Measurements from ENCODE around the gene DLG5.

DLG5 gene

DNA sequence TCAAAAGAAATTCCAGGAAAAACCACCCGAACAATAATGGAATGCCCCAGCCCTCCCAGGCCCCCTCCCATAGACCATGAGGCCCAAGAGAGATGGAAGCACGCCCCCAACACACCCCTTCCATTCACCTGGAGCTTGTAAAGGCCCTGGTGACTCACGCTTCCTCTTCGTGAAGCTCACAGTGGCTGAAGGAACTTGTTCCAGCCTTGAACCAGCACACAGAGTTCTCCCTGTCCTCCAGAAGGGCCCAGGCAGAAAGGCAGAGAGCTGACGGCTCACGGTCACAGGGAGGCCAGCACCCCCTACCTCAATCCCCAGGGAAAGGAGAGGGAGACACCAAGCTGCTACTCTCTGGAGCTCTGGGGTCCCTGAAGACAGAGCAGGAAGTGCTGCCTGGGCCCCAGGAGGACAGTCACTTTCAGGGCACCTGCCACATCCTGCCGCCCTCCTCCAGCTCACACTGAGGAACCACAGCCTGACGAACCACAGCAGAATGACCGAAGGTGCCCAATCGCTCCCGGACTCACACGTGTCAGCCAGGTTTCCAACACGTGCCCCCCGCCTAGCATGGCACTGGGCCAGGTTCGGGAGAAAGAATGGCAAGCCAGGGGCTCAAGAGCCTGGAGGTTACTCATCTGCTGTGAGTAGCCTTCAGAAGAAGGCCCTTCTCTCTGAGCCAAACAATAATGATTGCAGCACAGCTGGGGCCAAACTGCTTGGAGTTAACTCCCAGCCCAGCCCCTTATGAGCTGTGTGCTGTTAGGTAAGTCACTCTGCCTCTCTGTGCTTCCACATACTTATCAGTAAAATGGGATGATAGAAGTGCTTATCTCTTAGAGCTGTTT is 52.8 kb downstream of the DLG5 start:
- Mint-ChIP-seq H3K4me1 (peaks cover 18% of the 10 kb centered on the region), H3K4me3 (no peak overlapping the region), H3K27ac (no peak overlapping the region), H3K36me3 (no peaks in the 10 kb centered on the region), H3K27me3 (no peaks in the 10 kb centered on the region), H3K9me3 (no peaks in the 10 kb centered on the region)

DNA sequence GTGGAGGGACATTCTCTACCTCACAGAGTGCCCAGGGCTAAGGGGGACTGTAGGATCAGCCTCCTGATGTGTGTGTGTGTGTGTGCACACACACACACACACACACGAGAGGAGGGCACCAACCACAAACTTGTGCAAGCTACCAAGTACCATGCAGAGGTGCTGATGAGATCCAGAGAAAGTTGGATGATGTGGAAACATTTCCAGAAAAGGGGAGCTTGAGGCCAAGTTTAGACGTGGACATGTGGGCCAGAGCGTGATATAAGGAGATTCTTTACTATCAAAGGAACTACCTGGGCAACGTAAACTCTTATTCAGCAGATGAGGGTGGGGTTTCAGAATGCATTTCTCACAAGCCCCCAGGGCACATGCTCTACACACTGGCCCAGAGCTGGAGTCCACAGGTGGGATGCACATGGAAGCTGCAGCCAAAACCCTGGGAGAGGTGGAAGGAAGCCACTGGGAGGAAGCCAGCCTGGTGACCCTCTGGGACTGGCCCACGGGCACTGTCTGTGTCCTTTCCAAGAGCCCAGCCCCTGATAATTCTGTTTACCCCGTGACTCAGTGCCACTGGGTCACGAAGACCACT is 53.5 kb downstream of the DLG5 start:
- Mint-ChIP-seq H3K4me1 (peaks cover 13% of the 10 kb centered on the region), H3K36me3 (no peaks in the 10 kb centered on the region), H3K4me3 (no peak overlapping the region), H3K27me3 (no peaks in the 10 kb centered on the region), H3K27ac (no peak overlapping the region), H3K9me3 (no peaks in the 10 kb centered on the region)

DNA sequence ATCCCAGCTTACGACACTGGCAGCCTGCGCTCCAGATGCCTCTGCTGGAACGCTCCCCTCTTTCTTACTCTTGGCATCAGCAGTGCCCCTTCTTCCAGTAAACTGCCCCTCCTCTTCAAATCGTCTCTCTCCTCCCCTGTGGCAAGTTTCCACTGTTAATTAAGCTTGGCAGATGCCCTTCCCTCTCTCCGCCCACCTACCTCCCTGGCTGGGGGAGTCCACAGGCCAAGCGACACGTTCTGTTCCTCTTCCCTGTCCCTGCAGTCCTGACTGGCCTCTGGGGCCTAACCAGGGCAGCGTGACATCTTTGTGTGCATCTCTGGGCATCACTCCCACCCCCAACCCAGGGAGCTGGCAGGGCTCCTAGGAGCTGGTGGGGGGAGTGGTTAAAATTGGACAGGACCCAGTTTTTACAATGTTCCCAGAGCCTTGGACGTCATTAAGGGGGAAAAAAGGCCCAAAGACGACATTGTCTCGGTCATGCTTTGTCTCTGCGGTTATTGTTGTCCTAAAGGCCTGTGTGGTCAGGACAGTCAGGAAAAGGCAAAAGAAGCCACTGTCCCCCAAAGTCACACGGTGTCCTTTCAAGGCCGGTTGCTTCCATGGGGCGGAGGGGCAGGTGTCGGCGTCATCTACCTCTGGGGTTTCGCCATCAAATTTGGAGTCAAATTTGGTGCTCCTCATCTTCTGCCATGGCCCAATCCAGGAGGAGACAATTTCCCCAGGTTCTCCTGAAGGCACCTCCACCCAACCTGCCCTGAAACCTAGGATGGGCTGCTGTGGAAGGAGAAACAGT is 54.2 kb downstream of the DLG5 start:
- Mint-ChIP-seq H3K27me3 (no peaks in the 10 kb centered on the region), H3K36me3 (no peaks in the 10 kb centered on the region), H3K4me1 (peaks cover 11% of the 10 kb centered on the region), H3K9me3 (no peaks in the 10 kb centered on the region), H3K27ac (no peak overlapping the region), H3K4me3 (no peak overlapping the region)

DNA sequence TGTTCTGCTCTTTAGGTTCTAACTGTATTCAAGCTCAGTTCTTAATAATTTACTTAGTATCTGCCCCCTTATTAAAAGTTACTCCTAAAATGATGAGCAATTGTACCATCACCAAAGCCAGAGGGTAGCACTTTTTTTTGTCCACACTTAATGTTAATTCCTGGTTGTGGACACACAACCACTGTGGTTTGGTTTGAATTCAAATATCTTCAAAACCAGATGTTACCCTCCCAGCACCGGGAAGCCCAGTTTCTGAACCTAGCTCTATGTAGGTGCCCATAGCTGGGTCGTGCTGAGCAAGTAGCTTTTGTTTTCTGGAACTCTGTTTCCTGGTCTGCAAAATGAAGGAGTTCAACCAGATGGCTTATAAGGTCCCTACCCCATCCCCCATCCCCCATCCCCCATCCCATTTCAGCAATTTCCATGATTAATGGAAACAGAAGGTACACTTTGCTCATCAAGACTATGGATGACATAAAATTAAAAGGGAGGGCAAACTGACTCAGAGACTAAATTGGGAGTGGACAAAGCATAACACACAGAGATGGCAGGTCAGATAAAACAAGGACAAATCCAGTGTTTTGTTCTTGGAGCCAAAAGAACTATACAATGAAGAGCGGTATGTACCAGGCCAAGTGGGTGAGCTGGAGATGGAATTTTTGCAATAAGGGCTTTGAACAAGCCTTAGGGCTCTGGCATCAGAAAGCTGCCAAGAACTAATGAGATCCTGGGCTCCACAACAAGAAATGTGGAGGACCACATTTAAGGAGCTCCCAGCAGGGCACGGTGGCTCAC is 56.7 kb downstream of the DLG5 start:
- H3K27me3 Mint-ChIP-seq = no peaks in the 10 kb centered on the region
- H3K27ac Mint-ChIP-seq = no peak overlapping the region
- H3K4me3 Mint-ChIP-seq = no peak overlapping the region
- H3K4me1 Mint-ChIP-seq = peaks cover 11% of the 10 kb centered on the region
- no peaks in the 10 kb centered on the region for H3K36me3 Mint-ChIP-seq
- no peaks in the 10 kb centered on the region for H3K9me3 Mint-ChIP-seq

DNA sequence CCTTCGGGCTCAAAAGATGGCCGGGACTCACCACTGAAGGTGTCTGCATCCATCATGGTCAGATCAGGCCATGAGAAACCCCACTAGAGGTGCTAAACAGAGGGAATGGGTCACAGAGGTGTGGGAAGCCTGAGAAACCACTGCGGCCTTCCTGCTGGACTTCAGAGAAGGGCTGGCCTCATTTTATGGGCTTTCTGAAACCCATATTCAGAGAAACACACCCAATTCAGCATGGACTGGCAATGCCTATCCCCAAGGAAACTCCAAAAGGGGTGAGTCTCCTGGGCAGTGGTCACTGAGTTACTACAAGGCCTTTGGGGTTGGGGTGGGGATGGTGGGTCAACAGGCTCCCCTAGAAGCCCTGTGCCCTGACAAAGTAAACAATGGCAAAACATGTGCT is 58.0 kb downstream of the DLG5 start:
- Mint-ChIP-seq H3K27me3 (no peaks in the 10 kb centered on the region), H3K4me3 (no peak overlapping the region), H3K27ac (no peak overlapping the region), H3K36me3 (no peaks in the 10 kb centered on the region), H3K9me3 (no peaks in the 10 kb centered on the region), H3K4me1 (peaks cover 2% of the 10 kb centered on the region)

DNA sequence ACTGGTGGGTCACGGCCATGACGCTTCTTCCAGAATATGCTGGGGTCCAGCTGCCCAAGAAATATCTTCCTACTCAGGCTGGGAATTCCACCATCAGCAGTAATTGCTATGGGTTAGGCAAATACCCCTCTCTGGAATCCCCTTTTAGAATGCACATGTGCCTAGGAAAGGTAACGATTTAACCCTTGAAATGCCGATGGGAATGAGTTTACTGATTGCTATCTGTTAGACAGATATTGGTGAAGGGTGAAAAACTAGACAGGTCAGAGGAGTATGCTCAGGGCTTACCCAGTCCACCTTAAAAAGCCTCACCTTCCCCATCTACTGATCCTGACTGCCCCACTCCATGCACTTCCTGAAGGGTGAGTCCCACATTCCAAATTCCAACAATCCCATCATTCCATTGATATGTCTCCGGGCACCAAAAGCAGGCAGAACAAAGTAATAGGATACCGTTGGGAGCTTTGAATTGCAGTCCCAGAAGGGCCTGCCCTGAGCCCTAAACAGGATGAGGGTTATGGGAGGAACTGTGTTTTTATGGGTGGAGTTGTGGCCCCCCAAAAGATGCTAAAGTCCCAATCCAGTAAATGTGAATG is 59.3 kb downstream of the DLG5 start:
- Mint-ChIP-seq H3K4me1 (no peaks in the 10 kb centered on the region), H3K4me3 (no peak overlapping the region), H3K27ac (no peak overlapping the region), H3K9me3 (no peaks in the 10 kb centered on the region), H3K36me3 (no peaks in the 10 kb centered on the region), H3K27me3 (no peaks in the 10 kb centered on the region)

DNA sequence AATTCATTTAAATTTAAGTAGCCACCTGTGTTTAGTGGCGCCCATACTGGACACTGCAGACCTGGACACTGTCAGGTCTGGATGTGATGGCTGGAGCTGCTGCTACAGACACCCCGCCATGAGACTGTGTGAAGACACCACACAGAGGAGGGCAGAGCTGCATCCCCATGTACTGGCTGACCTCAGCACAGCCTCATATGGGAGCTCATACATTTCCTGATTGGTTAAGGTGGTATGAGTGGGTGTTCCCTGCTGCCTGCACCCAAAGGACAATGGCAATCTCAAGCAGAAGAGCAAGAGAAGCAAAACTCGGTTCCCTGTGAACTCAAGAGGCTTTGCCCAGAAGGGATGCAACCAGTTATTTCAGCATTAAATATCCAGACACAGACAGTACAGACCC is 60.0 kb downstream of the DLG5 start:
- Mint-ChIP-seq H3K27me3 (no peaks in the 10 kb centered on the region), H3K4me1 (no peaks in the 10 kb centered on the region), H3K9me3 (no peaks in the 10 kb centered on the region), H3K36me3 (no peaks in the 10 kb centered on the region), H3K4me3 (no peak overlapping the region), H3K27ac (no peak overlapping the region)

DNA sequence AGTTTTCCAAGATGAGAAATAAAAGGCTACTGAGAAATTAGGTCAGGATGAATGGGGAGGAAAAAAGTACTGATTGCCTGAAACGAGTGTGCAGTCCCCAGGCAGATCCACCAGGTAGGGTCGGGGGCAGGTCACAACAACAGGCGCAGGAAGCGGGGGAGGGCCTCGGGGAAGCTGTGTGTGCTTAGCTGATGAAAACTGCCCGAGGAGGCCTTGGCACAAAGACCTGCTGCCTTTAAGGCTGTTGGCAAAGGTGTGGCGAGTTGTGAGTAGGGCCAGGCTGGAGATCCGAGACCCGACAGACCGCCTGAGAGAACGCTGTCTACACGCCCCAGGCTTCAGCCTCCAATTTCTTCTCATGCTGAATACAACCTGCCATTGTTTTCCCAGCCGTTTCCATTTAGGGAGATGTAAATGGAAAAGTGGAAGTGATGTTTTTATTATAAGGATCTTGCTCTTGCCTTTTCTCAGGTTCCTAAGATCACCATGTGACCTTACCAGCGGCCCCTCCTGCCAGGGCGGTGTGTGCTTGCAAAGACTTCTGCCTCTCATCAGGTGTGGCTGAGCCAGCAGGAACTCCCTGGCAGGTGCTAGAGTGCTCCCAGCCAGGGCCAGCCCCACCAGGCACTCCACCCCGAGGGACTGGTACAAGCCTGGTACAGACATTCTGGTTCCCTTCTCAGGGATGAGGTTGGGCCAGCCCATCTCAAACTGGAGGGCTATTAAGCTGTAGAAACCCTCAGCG is 60.8 kb downstream of the DLG5 start:
- H3K27ac Mint-ChIP-seq = no peak overlapping the region
- no peaks in the 10 kb centered on the region for H3K27me3 Mint-ChIP-seq
- H3K4me1 Mint-ChIP-seq = no peaks in the 10 kb centered on the region
- H3K9me3 Mint-ChIP-seq = no peaks in the 10 kb centered on the region
- no peaks in the 10 kb centered on the region for H3K36me3 Mint-ChIP-seq
- H3K4me3 Mint-ChIP-seq = no peak overlapping the region

DNA sequence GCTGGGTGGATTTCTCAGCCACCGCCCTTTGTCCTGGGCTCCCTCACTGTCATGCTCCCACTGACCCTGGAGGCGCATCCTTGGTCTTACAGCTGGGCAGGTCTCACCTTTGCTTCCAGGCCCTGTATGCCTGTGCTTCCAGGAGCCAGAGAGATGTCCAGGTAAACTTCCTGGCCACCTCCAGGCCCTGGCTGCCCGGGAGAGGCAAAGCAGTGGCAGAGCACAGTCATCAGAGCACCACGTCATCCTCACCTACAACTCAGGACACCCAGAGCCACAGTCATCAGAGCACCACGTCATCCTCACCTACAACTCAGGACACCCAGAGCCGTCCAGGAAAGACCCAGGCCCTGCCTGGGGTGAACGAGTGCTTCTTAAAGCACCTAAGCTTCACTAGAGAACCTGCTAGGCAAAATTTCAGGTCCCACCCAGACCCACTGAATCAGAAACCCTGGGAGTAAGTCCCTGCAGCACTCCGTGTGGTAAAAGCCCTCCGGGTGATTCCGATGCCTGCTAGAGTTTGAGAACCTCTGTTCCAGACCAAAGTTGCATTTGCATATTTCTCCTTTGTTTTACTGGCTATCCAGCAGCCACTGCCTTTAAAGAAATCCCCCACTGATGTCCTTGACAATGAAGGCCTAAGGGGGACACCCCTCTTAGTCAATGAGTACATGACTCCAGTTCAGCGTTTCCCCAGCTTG is 62.3 kb downstream of the DLG5 start:
- Mint-ChIP-seq H3K4me3 (no peak overlapping the region), H3K36me3 (no peaks in the 10 kb centered on the region)

DNA sequence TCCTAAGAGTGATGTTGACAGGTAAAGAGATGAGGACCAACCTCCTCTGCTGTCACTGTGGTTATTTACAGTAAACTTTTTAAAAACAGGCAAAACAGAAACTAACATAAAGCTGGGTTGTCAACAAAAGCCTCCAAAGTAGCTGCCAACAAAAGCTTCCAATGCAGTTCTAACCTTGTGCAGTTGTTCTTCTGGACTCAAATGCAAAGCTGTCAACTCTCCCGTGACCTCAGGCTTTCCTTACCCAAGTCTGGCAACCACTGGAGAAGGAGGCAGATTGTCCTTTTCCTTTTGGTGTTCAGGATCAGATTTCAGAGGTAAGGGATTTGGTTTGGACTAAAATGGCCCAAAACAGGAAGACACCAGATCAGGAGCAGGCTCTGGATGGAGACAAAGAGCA is 63.1 kb downstream of the DLG5 start:
- H3K27ac Mint-ChIP-seq = no peak overlapping the region

More for the DNA sequence above, 62.3 kb downstream of the DLG5 start:
- Mint-ChIP-seq H3K27ac (no peak overlapping the region), H3K27me3 (no peaks in the 10 kb centered on the region), H3K4me1 (no peaks in the 10 kb centered on the region), H3K9me3 (no peaks in the 10 kb centered on the region)

DNA sequence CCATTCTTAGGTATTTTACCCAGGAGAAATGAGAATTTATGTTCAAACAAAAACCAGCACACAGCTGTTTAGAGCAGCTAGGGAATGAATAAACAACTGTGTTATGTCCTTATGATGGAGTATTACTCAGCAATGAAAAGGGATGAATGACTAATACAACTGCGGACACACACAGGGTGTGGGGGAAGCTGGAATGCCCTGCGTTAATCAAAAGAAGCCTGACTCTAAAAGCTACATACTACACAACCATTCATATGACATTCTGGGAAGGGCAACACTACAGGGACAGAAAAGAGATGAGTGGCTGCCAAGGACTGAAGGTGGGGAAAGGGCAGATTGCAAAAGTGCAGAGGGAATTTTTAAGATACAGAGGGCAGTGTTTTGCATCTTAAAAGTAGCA is 64.0 kb downstream of the DLG5 start:
- H3K4me3 Mint-ChIP-seq = no peak overlapping the region
- H3K36me3 Mint-ChIP-seq = no peaks in the 10 kb centered on the region
- no peak overlapping the region for H3K27ac Mint-ChIP-seq
- no peaks in the 10 kb centered on the region for H3K27me3 Mint-ChIP-seq
- H3K4me1 Mint-ChIP-seq = no peaks in the 10 kb centered on the region
- no peaks in the 10 kb centered on the region for H3K9me3 Mint-ChIP-seq

More for the DNA sequence above, 63.1 kb downstream of the DLG5 start:
- Mint-ChIP-seq H3K4me3 (no peak overlapping the region), H3K4me1 (no peaks in the 10 kb centered on the region), H3K9me3 (no peaks in the 10 kb centered on the region), H3K27me3 (no peaks in the 10 kb centered on the region), H3K36me3 (no peaks in the 10 kb centered on the region)

DNA sequence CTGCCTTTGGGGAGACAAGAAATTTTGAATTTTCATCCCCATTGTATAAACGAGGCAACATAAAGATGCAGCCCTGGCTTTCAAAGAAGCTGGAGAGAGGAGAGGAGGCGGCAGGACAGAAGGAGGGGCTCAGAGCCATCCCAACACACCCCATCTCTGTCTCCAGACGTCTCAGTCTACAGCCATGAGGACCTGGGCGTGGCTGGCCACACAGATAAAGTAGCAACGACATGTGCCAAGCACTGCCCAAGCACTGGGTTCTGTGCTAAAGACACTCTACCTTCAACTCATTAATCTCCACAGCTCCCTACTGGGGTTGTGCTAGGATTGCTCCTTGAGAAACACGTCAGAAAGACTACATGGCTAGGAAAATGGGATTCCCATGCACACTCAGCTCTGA is 65.2 kb downstream of the DLG5 start:
- Mint-ChIP-seq H3K27ac (no peak overlapping the region), H3K9me3 (no peaks in the 10 kb centered on the region), H3K4me3 (no peak overlapping the region), H3K4me1 (no peaks in the 10 kb centered on the region), H3K27me3 (no peaks in the 10 kb centered on the region), H3K36me3 (no peaks in the 10 kb centered on the region)

DNA sequence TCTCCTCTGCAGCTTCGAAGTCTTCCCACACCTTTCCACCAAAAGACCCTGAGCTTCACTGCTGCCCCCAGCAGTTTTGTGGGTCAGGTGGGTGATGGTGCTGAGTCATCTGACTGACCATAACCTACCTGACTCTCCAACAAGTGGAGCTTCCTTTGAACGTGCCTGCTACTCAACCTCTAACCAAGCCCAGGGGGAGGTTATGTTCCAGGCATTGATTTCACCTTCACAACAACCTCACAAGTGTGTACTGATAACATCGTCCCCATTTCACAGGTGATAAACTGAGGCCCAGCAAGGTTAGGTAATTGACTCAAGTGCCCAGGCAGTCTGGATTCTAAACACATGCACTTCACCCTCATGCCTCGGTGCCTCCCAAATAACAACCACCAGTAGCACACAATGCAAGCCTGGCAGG is 66.7 kb downstream of the DLG5 start:
- H3K36me3 Mint-ChIP-seq = no peaks in the 10 kb centered on the region
- H3K27me3 Mint-ChIP-seq = no peaks in the 10 kb centered on the region
- no peaks in the 10 kb centered on the region for H3K9me3 Mint-ChIP-seq
- H3K4me1 Mint-ChIP-seq = no peaks in the 10 kb centered on the region
- no peak overlapping the region for H3K4me3 Mint-ChIP-seq
- H3K27ac Mint-ChIP-seq = no peak overlapping the region

DNA sequence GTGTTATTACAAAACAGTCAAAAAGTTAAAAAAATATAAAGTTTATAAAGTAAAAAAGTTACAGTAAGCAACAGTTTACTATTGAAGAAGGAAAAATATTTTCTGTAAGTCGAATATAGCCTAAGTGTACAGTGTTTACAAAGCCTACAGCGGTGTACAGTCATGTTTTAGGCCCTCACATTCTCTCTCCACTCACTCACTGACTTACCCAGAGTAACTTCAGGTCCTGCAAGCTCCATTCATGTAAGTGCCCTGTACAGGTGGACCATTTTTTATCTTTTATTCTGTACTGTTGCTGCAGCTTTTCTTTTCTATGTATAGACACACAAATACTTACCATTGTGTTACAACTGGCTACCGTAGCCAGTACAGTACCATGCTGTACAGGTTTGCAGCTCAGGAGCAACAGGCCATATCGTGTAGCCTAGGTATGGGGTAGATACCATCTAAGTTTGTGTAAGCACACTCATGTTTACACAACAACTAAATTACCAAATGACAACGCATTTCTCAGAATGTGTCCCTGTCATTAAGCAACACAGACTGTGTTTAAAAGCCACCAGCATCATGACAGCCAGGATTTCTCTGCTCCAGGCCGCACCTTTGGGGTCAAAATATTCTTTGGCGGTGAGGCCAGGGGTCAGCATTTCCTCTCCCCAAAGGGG is 67.2 kb downstream of the DLG5 start:
- no peak overlapping the region for H3K27ac Mint-ChIP-seq
- no peak overlapping the region for H3K4me3 Mint-ChIP-seq
- no peaks in the 10 kb centered on the region for H3K9me3 Mint-ChIP-seq
- H3K27me3 Mint-ChIP-seq = no peaks in the 10 kb centered on the region
- no peaks in the 10 kb centered on the region for H3K4me1 Mint-ChIP-seq
- no peaks in the 10 kb centered on the region for H3K36me3 Mint-ChIP-seq

All from activated naive CD4-positive, alpha-beta T cell treated with anti-CD3 and anti-CD28 coated beads, Interleukin-2, amount 50 U/mL, for 24 hours (primary cell).